Skeletal muscle satellite cell (primary cell): ENCODE data around the gene PTPN5. TPM values are rescaled to one million over a fixed set of nuclear protein-coding genes. Genes with fewer than 3 reads are reported as not detected.
A peak's percentile ranks its signal among the peaks of the same experiment; 100 is the strongest.
"Not testable (repeated sequence)": the region's sequence is repeated elsewhere in the genome, so short reads cannot be mapped to it uniquely, and the experiment has no call there.

Source experiments
- H3K27me3 ChIP-seq: 2 replicates; pipeline ENCODE4 v1.7.0; 2013; ENCODE audit warnings: low read length; ENCODE audit not compliant: control insufficient read depth, insufficient read depth
- H3K36me3 ChIP-seq: 2 replicates; pipeline ENCODE4 v1.7.0; 2013; ENCODE audit warnings: mild to moderate bottlenecking, control low read depth, low read length; ENCODE audit not compliant: insufficient read depth
- H3K4me1 ChIP-seq: 2 replicates; pipeline ENCODE4 v1.7.0; 2013; ENCODE audit warnings: low read length; ENCODE audit not compliant: control insufficient read depth, insufficient read depth
- H3K4me2 ChIP-seq: 2 replicates; pipeline ENCODE4 v1.7.0; 2013; ENCODE audit warnings: mild to moderate bottlenecking, low read length
- H3K4me3 ChIP-seq: 2 replicates; pipeline ENCODE4 v1.7.0; 2013; ENCODE audit warnings: low read length
- H3K9ac ChIP-seq: 2 replicates; pipeline ENCODE4 v1.7.0; 2013; ENCODE audit warnings: mild to moderate bottlenecking, low read depth, low read length, moderate library complexity
- H3K9me3 ChIP-seq: replicated peaks from 2 replicates; pipeline ENCODE4 v1.7.0; 2013; ENCODE audit warnings: mild to moderate bottlenecking, control low read depth, low read length
- total RNA-seq: library from RNA; depleted of rRNA; stranded (reverse); fragments of >200 nt; gene quantifications from 2 replicates; pipeline ENCODE4 v1.2.3, GENCODE V29; 2012; rRNA removed

PTPN5 gene
- total RNA-seq = not detected in 2 replicates

- Histone ChIP-seq H3K4me1 (no peaks in the 10 kb centered on the region), H3K9me3 (no peaks in the 10 kb centered on the region), H3K27me3 (peaks cover 89% of the 10 kb centered on the region), H3K4me2 (peak within 1 kb of the TSS; percentile 63), H3K4me3 (no peak within 1 kb of the TSS), H3K36me3 (no peaks in the 10 kb centered on the region), H3K9ac (no peak within 1 kb of the TSS)
Measured at GRCh38 chr11:18791207-18791968, at the start of gene PTPN5. PTPN5 (minus strand) TSS chr11:18791798; CDS start chr11:18771958, 19,840 bp downstream.

GRCh38 chr11:18836417-18836816 lies 44.8 kb upstream of the PTPN5 start:
- H3K36me3 ChIP-seq = no peaks in the 10 kb centered on the region
- H3K4me1 ChIP-seq = no peaks in the 10 kb centered on the region
- H3K4me2 ChIP-seq = no peak overlapping the region
- H3K9ac ChIP-seq = no peak overlapping the region
- no peak overlapping the region for H3K4me3 ChIP-seq
- H3K9me3 ChIP-seq = no peaks in the 10 kb centered on the region
- H3K27me3 ChIP-seq = peaks cover 4% of the 10 kb centered on the region

- H3K36me3 ChIP-seq = no peaks in the 10 kb centered on the region
- no peaks in the 10 kb centered on the region for H3K9me3 ChIP-seq
- H3K9ac ChIP-seq = no peak overlapping the region
- no peak overlapping the region for H3K4me3 ChIP-seq
- H3K4me2 ChIP-seq = no peak overlapping the region
- no peaks in the 10 kb centered on the region for H3K4me1 ChIP-seq
- peaks cover 7% of the 10 kb centered on the region for H3K27me3 ChIP-seq
Measured at GRCh38 chr11:18834754-18835466, 43.3 kb upstream of the PTPN5 start.

GRCh38 chr11:18820160-18820559 lies 28.6 kb upstream of the PTPN5 start:
- H3K9ac ChIP-seq, H3K4me2 ChIP-seq, H3K4me3 ChIP-seq, H3K9me3 ChIP-seq, H3K36me3 ChIP-seq, H3K4me1 ChIP-seq: not testable (repeated sequence)
- peaks cover 11% of the 10 kb centered on the region for H3K27me3 ChIP-seq

GRCh38 chr11:18804199-18804999 lies 12.8 kb upstream of the PTPN5 start:
- no peaks in the 10 kb centered on the region for H3K9me3 ChIP-seq
- no peaks in the 10 kb centered on the region for H3K36me3 ChIP-seq
- H3K4me2 ChIP-seq = no peak overlapping the region

GRCh38 chr11:18802381-18803257 lies 11.0 kb upstream of the PTPN5 start:
- Histone ChIP-seq H3K4me3 (no peak overlapping the region), H3K36me3 (no peaks in the 10 kb centered on the region), H3K4me1 (no peaks in the 10 kb centered on the region), H3K9ac (no peak overlapping the region), H3K9me3 (no peaks in the 10 kb centered on the region), H3K27me3 (peaks cover 54% of the 10 kb centered on the region), H3K4me2 (no peak overlapping the region)

More at GRCh38 chr11:18804199-18804999, 12.8 kb upstream of the PTPN5 start:
- Histone ChIP-seq H3K9ac (no peak overlapping the region), H3K4me3 (no peak overlapping the region), H3K27me3 (peaks cover 44% of the 10 kb centered on the region), H3K4me1 (no peaks in the 10 kb centered on the region)

GRCh38 chr11:18798799-18799469 lies 7.3 kb upstream of the PTPN5 start:
- Histone ChIP-seq H3K27me3 (peaks cover 66% of the 10 kb centered on the region), H3K9ac (no peak overlapping the region), H3K4me3 (no peak overlapping the region), H3K4me1 (no peaks in the 10 kb centered on the region), H3K4me2 (no peak overlapping the region), H3K36me3 (no peaks in the 10 kb centered on the region), H3K9me3 (no peaks in the 10 kb centered on the region)

- no peak overlapping the region for H3K4me3 ChIP-seq
- peaks cover 80% of the 10 kb centered on the region for H3K27me3 ChIP-seq
- no peak overlapping the region for H3K9ac ChIP-seq
- no peaks in the 10 kb centered on the region for H3K9me3 ChIP-seq
- no peak overlapping the region for H3K4me2 ChIP-seq
- H3K36me3 ChIP-seq = no peaks in the 10 kb centered on the region
- H3K4me1 ChIP-seq = no peaks in the 10 kb centered on the region
Measured at GRCh38 chr11:18794956-18795355, 3.4 kb upstream of the PTPN5 start.

GRCh38 chr11:18792827-18793226 lies 1.2 kb upstream of the PTPN5 start:
- H3K4me3 ChIP-seq = no peak overlapping the region
- no peaks in the 10 kb centered on the region for H3K4me1 ChIP-seq
- H3K9me3 ChIP-seq = no peaks in the 10 kb centered on the region
- no peak overlapping the region for H3K9ac ChIP-seq
- H3K4me2 ChIP-seq = no peak overlapping the region
- H3K27me3 ChIP-seq = peaks cover 89% of the 10 kb centered on the region
- no peaks in the 10 kb centered on the region for H3K36me3 ChIP-seq

GRCh38 chr11:18791969-18792628 lies 501 bp upstream of the PTPN5 start:
- Histone ChIP-seq H3K9ac (no peak overlapping the region), H3K4me3 (no peak overlapping the region), H3K27me3 (peaks cover 89% of the 10 kb centered on the region), H3K36me3 (no peaks in the 10 kb centered on the region), H3K4me1 (no peaks in the 10 kb centered on the region), H3K9me3 (no peaks in the 10 kb centered on the region), H3K4me2 (peak overlapping the region; percentile 63)
